ENCODE data around the gene CPB2.

CPB2 gene

DNA sequence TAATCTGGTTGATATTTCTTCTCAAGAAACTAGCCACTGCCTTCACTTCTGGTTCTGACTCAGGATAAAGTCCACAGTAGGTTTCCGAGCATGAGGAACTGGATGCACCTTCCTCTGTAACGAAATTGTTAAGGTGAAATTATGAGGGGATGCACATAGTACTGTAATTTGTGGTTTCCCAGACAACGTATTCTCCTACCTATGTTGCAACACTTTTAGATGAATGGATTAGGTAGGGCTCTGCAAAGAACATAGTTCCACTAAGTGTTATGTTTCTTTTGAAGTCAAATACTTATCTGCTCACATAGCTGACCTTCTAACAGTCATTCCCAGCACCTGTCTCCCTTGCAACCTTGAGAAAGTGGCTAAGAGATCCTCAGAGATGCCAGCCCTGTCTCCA, 46.6 kb downstream of the CPB2 start:
- Histone ChIP-seq H2BK5ac (ENCODE audit: low read length) (no peak overlapping the region), H3K27ac (replicated peaks; ENCODE audit: low read length) (no peak overlapping the region), H2AFZ (ENCODE audit: low read length) (no peak overlapping the region)

DNA sequence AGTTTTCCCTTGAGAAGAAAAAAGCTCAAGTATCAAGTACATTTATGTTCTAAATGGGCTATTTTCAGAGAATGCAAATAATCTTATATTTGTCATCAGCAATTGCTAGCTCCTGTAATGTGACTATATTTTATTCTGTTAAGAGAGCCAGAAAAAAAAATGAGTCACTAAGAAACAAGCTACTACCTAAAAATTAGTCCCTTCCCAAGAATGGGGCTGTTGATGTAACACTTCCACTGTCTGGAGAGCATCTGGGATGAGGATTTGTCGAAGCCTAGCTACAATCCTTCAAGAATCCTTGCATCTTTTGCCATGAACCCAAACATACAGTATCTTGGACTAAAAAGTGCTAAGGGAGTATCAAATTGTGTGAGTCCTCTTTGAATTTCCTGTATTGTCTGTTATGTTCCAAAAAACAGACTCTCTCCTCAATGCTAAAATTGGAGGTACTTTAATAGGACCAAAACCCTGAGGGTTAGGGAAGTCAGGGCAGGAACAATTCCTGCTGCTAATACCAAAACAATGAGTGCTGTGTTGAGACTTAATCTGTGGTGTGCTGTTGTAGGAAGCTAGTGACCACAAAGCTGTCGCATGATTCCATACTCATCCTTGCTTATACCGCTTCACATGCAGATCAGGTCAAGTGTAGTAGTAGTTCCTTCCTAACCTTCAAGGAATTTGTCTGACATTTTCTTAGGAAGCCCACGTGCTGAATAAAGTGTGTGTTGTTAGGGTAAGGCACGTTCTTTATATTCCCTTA, 47.4 kb downstream of the CPB2 start:
- no peak overlapping the region for H2BK5ac ChIP-seq (ENCODE audit: low read length)
- H3K4me1 ChIP-seq (ENCODE audit: control insufficient read depth in 2 of 2, insufficient read depth in 1 of 2, low read depth in 1 of 2, low read length in 2 of 2): peaks cover 0 to 2% of the 10 kb centered on the region in 2 donors
- no peak for DNase-seq (ENCODE audit: low spot score)

More for the DNA sequence above, 46.6 kb downstream of the CPB2 start:
- no CpG with 5 or more reads among the region's 3 CpGs for WGBS, 2 donors (ENCODE audit: extremely low coverage in 2 of 2, insufficient read length in 2 of 2, insufficient replicate concordance in 1 of 2)
- no peak overlapping the region for H3K4me2 ChIP-seq (ENCODE audit: insufficient read depth, low read length, poor library complexity, severe bottlenecking)
- H3K4ac ChIP-seq (ENCODE audit: low read length): no peak overlapping the region
- H3K4me1 ChIP-seq (ENCODE audit: control insufficient read depth in 2 of 2, insufficient read depth in 1 of 2, low read depth in 1 of 2, low read length in 2 of 2): peaks cover 0 to 2% of the 10 kb centered on the region in 2 donors
- H3K36me3 ChIP-seq (replicated peaks in 1 of 2; ENCODE audit: control insufficient read depth in 2 of 2, insufficient read depth in 2 of 2, low read length in 2 of 2): no peaks in the 10 kb centered on the region
- H2BK12ac ChIP-seq (ENCODE audit: low read length): no peak overlapping the region
- no peak overlapping the region for H4K8ac ChIP-seq (ENCODE audit: low read depth, low read length)
- H2AK5ac ChIP-seq (ENCODE audit: low read depth, low read length): no peak overlapping the region
- H3K27me3 ChIP-seq (ENCODE audit: control insufficient read depth in 3 of 3, insufficient read depth in 3 of 3, low read depth in 1 of 3, low read length in 3 of 3): no peaks in the 10 kb centered on the region
- H3K4me3 ChIP-seq (ENCODE audit: low read length in 2 of 2): no peak overlapping the region
- H4K91ac ChIP-seq (ENCODE audit: low read depth, low read length, poor library complexity): no peak overlapping the region
- no peaks in the 10 kb centered on the region for H3K9me3 ChIP-seq (replicated peaks in 1 of 2; ENCODE audit: control insufficient read depth in 2 of 2, insufficient read depth in 1 of 2, low read depth in 1 of 2, low read length in 2 of 2)
- DNase-seq (ENCODE audit: low spot score): no peak
- H2BK120ac ChIP-seq (ENCODE audit: low read depth, low read length): no peak overlapping the region
- H2BK15ac ChIP-seq (ENCODE audit: low read length): no peak overlapping the region
- no peak overlapping the region for H3K9ac ChIP-seq (ENCODE audit: low read depth, low read length, poor library complexity)
- no peak overlapping the region for H3K23ac ChIP-seq (ENCODE audit: low read depth, low read length, poor library complexity)
- no peak overlapping the region for H3K14ac ChIP-seq (ENCODE audit: low read length)
- H3K79me1 ChIP-seq (ENCODE audit: low read depth, low read length): no peaks in the 10 kb centered on the region
- H3K18ac ChIP-seq (ENCODE audit: low read length): no peak overlapping the region

DNA sequence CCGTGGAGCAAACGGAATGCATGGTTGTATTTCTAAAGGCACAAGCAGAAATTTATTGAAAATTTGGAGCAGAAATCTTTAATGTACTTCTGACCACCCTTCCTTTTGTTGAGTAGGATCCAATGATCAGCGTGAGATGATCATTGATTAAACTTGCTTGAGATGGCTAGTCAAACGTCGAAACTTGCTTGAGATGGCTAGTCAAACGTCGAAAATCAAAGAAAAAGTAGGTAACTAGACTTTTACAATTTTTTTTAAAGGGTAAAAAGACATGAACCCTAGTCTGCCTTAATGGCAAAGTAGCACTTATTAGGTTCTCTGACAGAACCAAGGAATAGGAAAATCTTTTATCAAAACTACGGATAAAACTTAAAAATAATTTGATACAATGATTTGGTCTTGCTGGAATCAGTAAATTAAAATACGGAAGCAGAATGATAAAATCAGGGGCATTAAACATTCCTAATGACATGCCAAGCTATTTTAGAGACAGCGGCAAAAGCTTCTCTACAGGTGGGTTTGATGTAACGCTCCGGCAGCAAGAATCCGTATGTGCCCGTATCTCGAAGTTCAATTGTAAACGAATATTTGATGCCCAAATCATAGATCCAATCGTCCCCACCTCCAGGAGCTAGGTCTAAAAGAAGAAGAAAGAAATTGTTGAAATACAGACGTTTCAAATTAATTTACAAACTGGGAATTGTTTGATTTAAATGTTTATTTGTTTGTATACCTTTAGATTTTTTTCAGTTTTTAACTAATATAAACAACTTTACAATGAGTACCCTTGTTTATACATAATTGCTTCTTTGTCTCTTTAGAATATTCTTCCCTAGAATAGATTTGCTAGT, 51.4 kb downstream of the CPB2 start:
- H2AFZ ChIP-seq (ENCODE audit: low read length): peak overlapping the region; percentile 87
- H3K27ac ChIP-seq (replicated peaks; ENCODE audit: low read length): no peak overlapping the region
- H3K4me1 ChIP-seq (ENCODE audit: control insufficient read depth in 2 of 2, insufficient read depth in 1 of 2, low read depth in 1 of 2, low read length in 2 of 2): peaks cover 0 to 14% of the 10 kb centered on the region in 2 donors
- no peak overlapping the region for H2BK15ac ChIP-seq (ENCODE audit: low read length)
- H3K9ac ChIP-seq (ENCODE audit: low read depth, low read length, poor library complexity): no peak overlapping the region
- H3K9me3 ChIP-seq (replicated peaks in 1 of 2; ENCODE audit: control insufficient read depth in 2 of 2, insufficient read depth in 1 of 2, low read depth in 1 of 2, low read length in 2 of 2): no peaks in the 10 kb centered on the region
- H4K91ac ChIP-seq (ENCODE audit: low read depth, low read length, poor library complexity): no peak overlapping the region
- H3K4ac ChIP-seq (ENCODE audit: low read length): no peak overlapping the region
- H2BK120ac ChIP-seq (ENCODE audit: low read depth, low read length): no peak overlapping the region
- no peaks in the 10 kb centered on the region for H3K36me3 ChIP-seq (replicated peaks in 1 of 2; ENCODE audit: control insufficient read depth in 2 of 2, insufficient read depth in 2 of 2, low read length in 2 of 2)
- DNase-seq (ENCODE audit: low spot score): no peak
- peak overlapping the region; percentile 61 for H3K4me2 ChIP-seq (ENCODE audit: insufficient read depth, low read length, poor library complexity, severe bottlenecking)
- no peak overlapping the region for H3K18ac ChIP-seq (ENCODE audit: low read length)
- no peak overlapping the region for H2BK5ac ChIP-seq (ENCODE audit: low read length)
- H3K14ac ChIP-seq (ENCODE audit: low read length): no peak overlapping the region
- H4K8ac ChIP-seq (ENCODE audit: low read depth, low read length): no peak overlapping the region
- no peak overlapping the region for H3K23ac ChIP-seq (ENCODE audit: low read depth, low read length, poor library complexity)
- peak overlapping the region; percentile 83 to 99 for H3K4me3 ChIP-seq (ENCODE audit: low read length in 2 of 2)
- no peaks in the 10 kb centered on the region for H3K27me3 ChIP-seq (ENCODE audit: control insufficient read depth in 3 of 3, insufficient read depth in 3 of 3, low read depth in 1 of 3, low read length in 3 of 3)
- H3K79me1 ChIP-seq (ENCODE audit: low read depth, low read length): peaks cover 1% of the 10 kb centered on the region
- no peak overlapping the region for H2BK12ac ChIP-seq (ENCODE audit: low read length)
- no peak overlapping the region for H2AK5ac ChIP-seq (ENCODE audit: low read depth, low read length)
- no CpG with 5 or more reads among the region's 18 CpGs for WGBS, 2 donors (ENCODE audit: extremely low coverage in 2 of 2, insufficient read length in 2 of 2, insufficient replicate concordance in 1 of 2)

More for the DNA sequence above, 47.4 kb downstream of the CPB2 start:
- H2BK120ac ChIP-seq (ENCODE audit: low read depth, low read length): no peak overlapping the region
- no peak overlapping the region for H2AFZ ChIP-seq (ENCODE audit: low read length)
- no peak overlapping the region for H3K4me3 ChIP-seq (ENCODE audit: low read length in 2 of 2)
- WGBS, 2 donors (ENCODE audit: extremely low coverage in 2 of 2, insufficient read length in 2 of 2, insufficient replicate concordance in 1 of 2): no CpG with 5 or more reads among the region's 5 CpGs
- H3K4ac ChIP-seq (ENCODE audit: low read length): no peak overlapping the region
- no peak overlapping the region for H4K91ac ChIP-seq (ENCODE audit: low read depth, low read length, poor library complexity)
- no peaks in the 10 kb centered on the region for H3K9me3 ChIP-seq (replicated peaks in 1 of 2; ENCODE audit: control insufficient read depth in 2 of 2, insufficient read depth in 1 of 2, low read depth in 1 of 2, low read length in 2 of 2)
- no peak overlapping the region for H2AK5ac ChIP-seq (ENCODE audit: low read depth, low read length)
- no peaks in the 10 kb centered on the region for H3K27me3 ChIP-seq (ENCODE audit: control insufficient read depth in 3 of 3, insufficient read depth in 3 of 3, low read depth in 1 of 3, low read length in 3 of 3)
- no peak overlapping the region for H3K9ac ChIP-seq (ENCODE audit: low read depth, low read length, poor library complexity)
- H3K18ac ChIP-seq (ENCODE audit: low read length): no peak overlapping the region
- H3K27ac ChIP-seq (replicated peaks; ENCODE audit: low read length): no peak overlapping the region
- H3K36me3 ChIP-seq (replicated peaks in 1 of 2; ENCODE audit: control insufficient read depth in 2 of 2, insufficient read depth in 2 of 2, low read length in 2 of 2): no peaks in the 10 kb centered on the region
- no peak overlapping the region for H2BK12ac ChIP-seq (ENCODE audit: low read length)
- H3K79me1 ChIP-seq (ENCODE audit: low read depth, low read length): no peaks in the 10 kb centered on the region
- no peak overlapping the region for H4K8ac ChIP-seq (ENCODE audit: low read depth, low read length)
- no peak overlapping the region for H3K23ac ChIP-seq (ENCODE audit: low read depth, low read length, poor library complexity)
- H3K14ac ChIP-seq (ENCODE audit: low read length): no peak overlapping the region
- no peak overlapping the region for H2BK15ac ChIP-seq (ENCODE audit: low read length)
- H3K4me2 ChIP-seq (ENCODE audit: insufficient read depth, low read length, poor library complexity, severe bottlenecking): no peak overlapping the region

All from neuronal stem cell (in vitro differentiated cells).